H1 (cell line): ENCODE measurements around the gene VAT1. TPM values are rescaled to one million over a fixed set of nuclear protein-coding genes. Genes with fewer than 3 reads are reported as not detected.

Experiments used
- CTCF ChIA-PET: fragments of 300-600 bp; sonication (Branson Sonifier 250); formaldehyde crosslinking; loops from one replicate; lab custom pipeline; 2021; ENCODE audit not compliant: partially characterized antibody; lab: Charles Lee
- POLR2A ChIA-PET: fragments of 300-600 bp; sonication (Branson Sonifier 250); formaldehyde crosslinking; loops from one replicate; lab custom pipeline; 2021; ENCODE audit warnings: inconsistent platforms; ENCODE audit not compliant: partially characterized antibody; lab: Charles Lee
- DNase-seq, 2 experiments: peaks; one replicate each; pipeline versions ENCODE4 v3.0.0 to v3.0.0-alpha.2; 2010 to 2022; ENCODE audit warnings: low spot score in 2 of 2, low read depth in 1 of 2, mixed read lengths in 1 of 2
- FAIRE-seq: peaks from 2 replicates; lab custom pipeline; 2011; peaks lifted over from hg19 to GRCh38; lab: Jason Lieb, UNC
- H2AFZ ChIP-seq: 2 replicates; pipeline ENCODE4 v1.8.1; 2012; ENCODE audit warnings: low read length, inconsistent platforms
- H2AK5ac ChIP-seq: 2 replicates; pipeline ENCODE4 v1.6.1; 2013; ENCODE audit warnings: low read depth, low read length
- H2BK120ac ChIP-seq: replicated peaks from 2 replicates; pipeline ENCODE3; 2013; ENCODE audit warnings: low read depth, low read length, inconsistent platforms
- H2BK12ac ChIP-seq: 2 replicates; pipeline ENCODE4 v1.6.1; 2013; ENCODE audit warnings: low read depth, low read length
- H2BK15ac ChIP-seq: 2 replicates; pipeline ENCODE4 v1.6.1; 2013; ENCODE audit warnings: low read length
- H2BK20ac ChIP-seq: 2 replicates; pipeline ENCODE4 v1.6.1; 2013; ENCODE audit warnings: low read length
- H2BK5ac ChIP-seq: 2 replicates; pipeline ENCODE4 v1.6.1; 2013; ENCODE audit warnings: low read depth, low read length
- H3K14ac ChIP-seq: 2 replicates; pipeline ENCODE4 v1.6.1; 2013; ENCODE audit warnings: inconsistent platforms; ENCODE audit not compliant: insufficient read length
- H3K18ac ChIP-seq: 2 replicates; pipeline ENCODE4 v1.6.1; 2013; ENCODE audit warnings: low read length; ENCODE audit errors: extremely low read depth
- H3K23ac ChIP-seq: 2 replicates; pipeline ENCODE4 v1.6.1; 2013; ENCODE audit warnings: inconsistent platforms; ENCODE audit not compliant: insufficient read length
- H3K23me2 ChIP-seq: 2 replicates; pipeline ENCODE4 v1.6.1; 2013; ENCODE audit warnings: low read depth, low read length
- H3K27ac ChIP-seq: 2 replicates; pipeline ENCODE4 v1.6.1; 2011; ENCODE audit warnings: low read depth, low read length, inconsistent platforms
- H3K27me3 ChIP-seq, 4 experiments: replicated peaks in 1 of 4; 1 replicate in 1 of 4; 2 replicates in 3 of 4; pipeline versions ENCODE4 v1.6.1 to v1.8.1; 2011 to 2013; ENCODE audit warnings: low read length in 3 of 4, mild to moderate bottlenecking in 3 of 4, inconsistent platforms in 2 of 4, mixed read lengths in 2 of 4, moderate library complexity in 1 of 4; ENCODE audit not compliant: control insufficient read depth in 3 of 4, insufficient read depth in 3 of 4; ENCODE audit errors: extremely low read depth in 1 of 4
- H3K36me3 ChIP-seq, 4 experiments: 2 replicates each; pipeline versions ENCODE4 v1.6.1 to v1.8.1; 2011 to 2013; ENCODE audit warnings: mild to moderate bottlenecking in 4 of 4, low read length in 3 of 4, moderate library complexity in 2 of 4, control low read depth in 1 of 4, inconsistent platforms in 1 of 4; ENCODE audit not compliant: insufficient read depth in 4 of 4, control insufficient read depth in 2 of 4
- H3K4ac ChIP-seq: replicated peaks from 2 replicates; pipeline ENCODE3; 2013; ENCODE audit warnings: low read length, low read depth, mixed read lengths, inconsistent platforms; ENCODE audit not compliant: insufficient read length
- H3K4me1 ChIP-seq, 4 experiments: replicated peaks in 1 of 4; 1 replicate in 1 of 4; 2 replicates in 3 of 4; pipeline versions ENCODE4 v1.6.1 to v1.8.1; 2011 to 2013; ENCODE audit warnings: low read length in 3 of 4, inconsistent platforms in 2 of 4, mixed read lengths in 1 of 4; ENCODE audit not compliant: insufficient read depth in 4 of 4, control insufficient read depth in 3 of 4
- H3K4me2 ChIP-seq, 2 experiments: 2 replicates each; pipeline versions ENCODE4 v1.6.1 to v1.8.1; 2011 to 2013; ENCODE audit warnings: low read depth in 2 of 2, low read length in 2 of 2, control low read depth in 1 of 2, inconsistent platforms in 1 of 2, mild to moderate bottlenecking in 1 of 2; ENCODE audit not compliant: insufficient read depth in 1 of 2
- H3K4me3 ChIP-seq, 4 experiments: fragments of 200-600, 300-600 bp in 1 of 4; sonication (generic), shearing (Covaris generic), sonication (Bioruptor Twin) in 1 of 4; 2 replicates each; pipeline versions ENCODE4 v1.5.1 to v1.8.1; 2011 to 2016; ENCODE audit warnings: low read length in 4 of 4, low read depth in 3 of 4, control low read depth in 2 of 4, inconsistent platforms in 2 of 4, mild to moderate bottlenecking in 2 of 4, mixed read lengths in 1 of 4, moderate library complexity in 1 of 4; ENCODE audit not compliant: insufficient read depth in 2 of 4; ENCODE audit errors: extremely low read depth in 1 of 4
- H3K56ac ChIP-seq: replicated peaks from 2 replicates; pipeline ENCODE3; 2013; ENCODE audit warnings: low read depth, mild to moderate bottlenecking, mixed read lengths, low read length, inconsistent platforms; ENCODE audit not compliant: insufficient read length
- H3K79me1 ChIP-seq: 2 replicates; pipeline ENCODE4 v1.6.1; 2013; ENCODE audit warnings: low read depth, low read length, control low read depth
- H3K79me2 ChIP-seq, 2 experiments: 2 replicates each; pipeline versions ENCODE4 v1.6.1 to v1.8.1; 2012 to 2013; ENCODE audit warnings: low read length in 2 of 2, mild to moderate bottlenecking in 2 of 2, inconsistent platforms in 1 of 2; ENCODE audit not compliant: insufficient read depth in 2 of 2, control insufficient read depth in 1 of 2
- H3K9ac ChIP-seq, 4 experiments: replicated peaks in 1 of 4; 1 replicate in 1 of 4; 2 replicates in 3 of 4; pipeline versions ENCODE4 v1.6.1 to v1.8.1; 2011 to 2013; ENCODE audit warnings: low read depth in 3 of 4, low read length in 3 of 4, control low read depth in 2 of 4, mild to moderate bottlenecking in 2 of 4, moderate library complexity in 2 of 4, inconsistent platforms in 1 of 4; ENCODE audit errors: extremely low read depth in 1 of 4
- H3K9me3 ChIP-seq, 2 experiments: 2 replicates each; pipeline versions ENCODE4 v1.6.1 to v1.8.1; 2012 to 2013; ENCODE audit warnings: mild to moderate bottlenecking in 2 of 2, moderate library complexity in 2 of 2, control low read depth in 1 of 2, inconsistent platforms in 1 of 2, low read depth in 1 of 2, low read length in 1 of 2, mixed read lengths in 1 of 2; ENCODE audit not compliant: insufficient read depth in 2 of 2
- H4K20me1 ChIP-seq, 2 experiments: replicated peaks in 1 of 2; 2 replicates each; pipeline versions ENCODE3 to v1.8.1; 2011 to 2013; ENCODE audit warnings: inconsistent platforms in 2 of 2, low read length in 2 of 2, mild to moderate bottlenecking in 1 of 2; ENCODE audit not compliant: insufficient read depth in 2 of 2, control insufficient read depth in 1 of 2
- H4K5ac ChIP-seq: 2 replicates; pipeline ENCODE4 v1.6.1; 2013; ENCODE audit warnings: low read length, low read depth, mixed read lengths, inconsistent platforms; ENCODE audit not compliant: insufficient read length
- H4K8ac ChIP-seq: 2 replicates; pipeline ENCODE4 v1.8.0; 2013; ENCODE audit warnings: mild to moderate bottlenecking, moderate library complexity, low read length, inconsistent platforms; ENCODE audit not compliant: insufficient read depth; ENCODE audit errors: extremely low read depth
- H4K91ac ChIP-seq: replicated peaks from 2 replicates; pipeline ENCODE3; 2013; ENCODE audit warnings: low read length, mixed read lengths, inconsistent platforms; ENCODE audit not compliant: insufficient read length
- BRCA1 ChIP-seq: IDR thresholded peaks from 2 replicates; pipeline ENCODE4 v1.6.1; 2012; ENCODE audit warnings: low read depth, low read length, improper control_type of control experiment
- CTBP2 ChIP-seq: IDR thresholded peaks from 2 replicates; pipeline ENCODE4 v1.7.0; 2011; ENCODE audit warnings: borderline replicate concordance, mild to moderate bottlenecking, moderate library complexity, mixed read lengths, low read length; ENCODE audit not compliant: insufficient read depth, insufficient read length
- HDAC2 ChIP-seq, 2 experiments: fragments of 300-600 bp in 1 of 2; sonication (generic) in 1 of 2; IDR thresholded peaks; 2 replicates each; pipeline ENCODE4 v1.6.1; 2011 to 2012; ENCODE audit warnings: low read depth in 2 of 2, low read length in 2 of 2, mild to moderate bottlenecking in 2 of 2, moderate library complexity in 2 of 2, borderline replicate concordance in 1 of 2, inconsistent platforms in 1 of 2
- POLR2AphosphoS5 ChIP-seq: IDR thresholded peaks from 2 replicates; pipeline ENCODE4 v1.6.1; 2011; ENCODE audit warnings: low read depth, low read length
- SIN3A ChIP-seq, 2 experiments: IDR thresholded peaks in 1 of 2; conservative IDR thresholded peaks in 1 of 2; 2 replicates each; pipeline ENCODE4 v1.6.1; 2011 to 2012; ENCODE audit warnings: low read length in 2 of 2, improper control_type of control experiment in 1 of 2, low read depth in 1 of 2, mild to moderate bottlenecking in 1 of 2
- SP4 ChIP-seq: IDR thresholded peaks from 2 replicates; pipeline ENCODE4 v1.6.1; 2012; ENCODE audit warnings: low read length, inconsistent platforms
- WGBS, 2 experiments: shearing (Covaris generic) in 1 of 2; methylation state at CpG; one replicate each; pipeline versions ENCODE4 v1.1.6 to v1.1.7; 2013 to 2015; ENCODE audit warnings: low lambda C conversion rate in 2 of 2, mixed read lengths in 2 of 2, inconsistent platforms in 1 of 2, low coverage in 1 of 2, missing lambda C conversion rate in 1 of 2; ENCODE audit not compliant: insufficient replicate concordance in 2 of 2, insufficient coverage in 1 of 2, insufficient read length in 1 of 2; ENCODE audit errors: extremely low coverage in 1 of 2, missing lambda C conversion rate in 1 of 2; 5-methylcytosine and 5-hydroxymethylcytosine counted together
- polyA plus RNA-seq, 7 experiments: library from polyadenylated mRNA; depleted of rRNA in 3 of 7; stranded (reverse) in 5 of 7; unstranded in 2 of 7; fragments of >200 nt in 5 of 7; fragments of 200-250 nt in 2 of 7; gene quantifications; 1 replicate in 5 of 7; 2 replicates in 1 of 7; 4 replicates in 1 of 7; pipeline versions ENCODE4 v1.2.1 to v1.2.3, GENCODE V29; 2011 to 2013; ENCODE audit warnings: missing spikeins in 2 of 7, mixed read lengths in 2 of 7
- total RNA-seq: library from RNA; stranded (reverse); fragmentation: NEBNext Ultra II Directional; extraction: Animal tissue kit (Norgen Biotek cat#: 25700); gene quantifications from 2 replicates; pipeline ENCODE4 v1.2.1, GENCODE V29; 2021
- TF ChIP-seq, protein P1 (sequence below): IDR thresholded peaks from 2 replicates; pipeline ENCODE4 v1.6.1; 2011; ENCODE audit warnings: low read depth, mild to moderate bottlenecking, low read length; ENCODE audit not compliant: insufficient read depth

VAT1 gene
- total and polyA plus RNA-seq, 2 of the 8 experiments (the other 6 are each of a cell fraction or from before 2014, with no cell fraction given): 200 to 295 TPM

DNA sequence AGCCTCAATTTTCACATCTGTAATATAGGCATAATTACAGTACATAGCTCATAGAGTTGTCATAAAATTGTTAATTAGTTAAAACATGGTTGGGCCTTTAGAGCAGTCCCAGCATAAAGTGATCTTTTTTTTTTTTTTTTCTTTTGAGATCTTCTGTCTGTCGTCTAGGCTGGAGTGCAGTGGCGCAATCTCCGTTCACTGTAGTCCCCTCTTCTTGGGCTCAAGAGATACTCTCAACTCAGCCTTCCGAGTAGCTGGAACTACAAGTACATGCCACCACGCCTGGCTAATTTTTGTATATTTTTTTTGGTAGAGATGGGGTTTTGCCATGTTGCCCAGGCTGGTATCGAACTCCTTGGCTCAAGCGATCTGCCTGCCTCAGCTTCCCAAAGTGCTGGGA, 33.9 kb upstream of the VAT1 start:
- Histone ChIP-seq H3K4ac (no peak overlapping the region), H2BK5ac (no peak overlapping the region), H3K79me1 (no peaks in the 10 kb centered on the region), H3K14ac (no peak overlapping the region), H3K9me3 (no peaks in the 10 kb centered on the region), H2AFZ (no peak overlapping the region), H3K79me2 (no peaks in the 10 kb centered on the region), H2BK12ac (no peak overlapping the region), H3K36me3 (peaks cover 0 to 21% (median 10%) of the 10 kb centered on the region in 4 experiments; a peak in 4 of 8 replicates), H4K5ac (no peak overlapping the region), H2AK5ac (no peak overlapping the region), H3K27me3 (no peaks in the 10 kb centered on the region), H3K4me3 (no peak overlapping the region), H3K4me1 (no peaks in the 10 kb centered on the region), H3K23me2 (peaks cover 3% of the 10 kb centered on the region; the same call in 1 of the 2 replicates), H3K56ac (no peak overlapping the region), H2BK120ac (no peak overlapping the region), H4K8ac (no peak overlapping the region), H3K4me2 (no peak overlapping the region), H2BK15ac (no peak overlapping the region), H3K23ac (no peak overlapping the region), H4K20me1 (no peaks in the 10 kb centered on the region), H2BK20ac (no peak overlapping the region), H3K18ac (no peak overlapping the region), H3K27ac (no peak overlapping the region), H3K9ac (no peak overlapping the region), H4K91ac (no peak overlapping the region)
- TF ChIP-seq, protein P1, sequence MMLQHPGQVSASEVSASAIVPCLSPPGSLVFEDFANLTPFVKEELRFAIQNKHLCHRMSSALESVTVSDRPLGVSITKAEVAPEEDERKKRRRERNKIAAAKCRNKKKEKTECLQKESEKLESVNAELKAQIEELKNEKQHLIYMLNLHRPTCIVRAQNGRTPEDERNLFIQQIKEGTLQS: no peak
- TF ChIP-seq SP4 (no peak), CTBP2 (no peak), SIN3A (conservative IDR thresholded peaks at IDR 0.05 in 1 of 2, IDR thresholded peaks at IDR 0.05 in 1 of 2; ENCODE audit: low read depth in 1 of 2, low read length in 2 of 2) (no peak), BRCA1 (no peak), POLR2AphosphoS5 (no peak), HDAC2 (IDR thresholded peaks at IDR 0.05; ENCODE audit: borderline replicate concordance in 1 of 2, low read depth in 2 of 2, low read length in 2 of 2) (no peak)
- no peak for DNase-seq
- FAIRE-seq: no peak
- WGBS, 2 experiments: 91% methylated on average over 7 of the region's 7 CpGs; no CpG with 5 or more reads in 1 of the 2 experiments
- CTCF ChIA-PET: interaction anchor here (0.7 to 3.8 kb wide), 5 partner anchors 13 to 36 kb away, joined by 3 to 21 read pairs (median 10); partner anchors contain the start of gene RND2
- POLR2A ChIA-PET: interaction anchor here (1.3 to 1.7 kb wide), 2 partner anchors 13 to 14 kb away, joined by 3 to 4 read pairs; no protein-coding TSS in a partner anchor
